ENCODE data around the gene PLEKHN1. TPM values are rescaled to one million over a fixed set of nuclear protein-coding genes. Genes with fewer than 3 reads are reported as not detected.
"Not testable (repeated sequence)": the region's sequence is repeated elsewhere in the genome, so short reads cannot be mapped to it uniquely, and the experiment has no call there.

Gene PLEKHN1
- total RNA-seq, 1 experiment from 2014 or later, result not detected

DNA sequence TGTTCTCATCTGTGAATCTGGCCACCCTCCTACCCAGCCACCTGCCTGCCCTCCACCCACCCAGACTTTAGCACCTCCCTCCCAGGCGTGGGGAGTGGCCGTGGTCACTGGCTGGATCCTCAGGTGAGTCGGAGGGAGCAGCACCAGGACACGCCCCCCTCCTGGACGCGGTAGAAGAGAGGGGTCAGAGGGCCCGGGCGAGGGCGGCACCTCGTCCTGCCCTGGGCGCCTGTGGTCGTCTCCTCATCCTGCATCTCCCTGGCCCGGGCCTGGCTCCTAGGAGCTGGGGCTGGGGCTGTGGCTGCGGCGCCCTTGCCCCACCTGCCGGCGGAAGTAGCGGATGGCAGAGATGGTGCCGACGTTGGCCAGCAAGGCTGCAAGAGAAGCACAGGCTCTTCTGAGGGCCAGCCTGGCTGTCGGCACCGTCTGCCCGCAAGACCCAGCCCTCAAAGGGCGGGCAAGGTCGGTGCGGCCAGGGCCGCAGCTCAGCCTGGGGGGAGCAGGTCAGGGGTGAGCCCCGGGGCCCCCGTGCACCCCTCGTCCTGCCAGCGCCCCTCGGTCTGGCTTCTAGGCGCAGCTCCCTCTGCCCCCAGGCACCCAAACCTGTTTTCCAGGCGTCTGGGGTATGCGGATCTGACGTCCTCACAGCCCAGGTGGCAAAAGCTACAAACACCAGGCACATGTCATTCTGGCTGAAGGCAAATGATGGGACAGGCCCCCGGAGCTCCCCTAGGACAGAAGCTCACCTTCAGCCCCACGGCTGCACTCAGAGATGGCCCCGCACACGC lies 9.8 kb downstream of the PLEKHN1 start:
- Histone ChIP-seq H3K9me3 (ENCODE audit: low read depth, low read length, poor library complexity, severe bottlenecking) (no peaks in the 10 kb centered on the region), H3K36me3 (ENCODE audit: insufficient read depth, low read length, poor library complexity, severe bottlenecking) (no peaks in the 10 kb centered on the region), H3K27ac (ENCODE audit: low read depth, low read length, poor library complexity, severe bottlenecking) (peak overlapping the region; percentile 62), H3K27me3 (replicated peaks; ENCODE audit: insufficient read depth, low read depth, low read length, poor library complexity) (peaks cover 13% of the 10 kb centered on the region), H3K4me1 (ENCODE audit: insufficient read depth, low read length, poor library complexity, severe bottlenecking) (peaks cover 8% of the 10 kb centered on the region), H3K4me3 (ENCODE audit: low read depth, low read length, poor library complexity, severe bottlenecking) (peak overlapping the region; percentile 48)
- ChIA-PET CTCF (interaction anchor here (0.5 to 1.0 kb wide), 2 partner anchors 71 to 266 kb away, joined by 4 read pairs; no protein-coding TSS in a partner anchor), POLR2A (ENCODE audit: low non-redundant PET) (no interaction called here)
- no peak for TF ChIP-seq EZH2 (IDR thresholded peaks at IDR 0.05; ENCODE audit: borderline replicate concordance, low read depth, low read length, poor library complexity, severe bottlenecking)
- TF ChIP-seq, protein P1, sequence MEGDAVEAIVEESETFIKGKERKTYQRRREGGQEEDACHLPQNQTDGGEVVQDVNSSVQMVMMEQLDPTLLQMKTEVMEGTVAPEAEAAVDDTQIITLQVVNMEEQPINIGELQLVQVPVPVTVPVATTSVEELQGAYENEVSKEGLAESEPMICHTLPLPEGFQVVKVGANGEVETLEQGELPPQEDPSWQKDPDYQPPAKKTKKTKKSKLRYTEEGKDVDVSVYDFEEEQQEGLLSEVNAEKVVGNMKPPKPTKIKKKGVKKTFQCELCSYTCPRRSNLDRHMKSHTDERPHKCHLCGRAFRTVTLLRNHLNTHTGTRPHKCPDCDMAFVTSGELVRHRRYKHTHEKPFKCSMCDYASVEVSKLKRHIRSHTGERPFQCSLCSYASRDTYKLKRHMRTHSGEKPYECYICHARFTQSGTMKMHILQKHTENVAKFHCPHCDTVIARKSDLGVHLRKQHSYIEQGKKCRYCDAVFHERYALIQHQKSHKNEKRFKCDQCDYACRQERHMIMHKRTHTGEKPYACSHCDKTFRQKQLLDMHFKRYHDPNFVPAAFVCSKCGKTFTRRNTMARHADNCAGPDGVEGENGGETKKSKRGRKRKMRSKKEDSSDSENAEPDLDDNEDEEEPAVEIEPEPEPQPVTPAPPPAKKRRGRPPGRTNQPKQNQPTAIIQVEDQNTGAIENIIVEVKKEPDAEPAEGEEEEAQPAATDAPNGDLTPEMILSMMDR (conservative IDR thresholded peaks at IDR 0.05; ENCODE audit: low read depth, low read length), result peak; percentile 77
- DNase-seq (ENCODE audit: low spot score), result peak; percentile 90
- BruUV-seq (replicated peaks), result no TSS peak
- intact Hi-C loops (cut with micrococcal nuclease; ENCODE audit: unreplicated experiment), result loop anchor here (5.0 kb wide), 1 partner anchor 109 kb away; no protein-coding TSS in a partner anchor

DNA sequence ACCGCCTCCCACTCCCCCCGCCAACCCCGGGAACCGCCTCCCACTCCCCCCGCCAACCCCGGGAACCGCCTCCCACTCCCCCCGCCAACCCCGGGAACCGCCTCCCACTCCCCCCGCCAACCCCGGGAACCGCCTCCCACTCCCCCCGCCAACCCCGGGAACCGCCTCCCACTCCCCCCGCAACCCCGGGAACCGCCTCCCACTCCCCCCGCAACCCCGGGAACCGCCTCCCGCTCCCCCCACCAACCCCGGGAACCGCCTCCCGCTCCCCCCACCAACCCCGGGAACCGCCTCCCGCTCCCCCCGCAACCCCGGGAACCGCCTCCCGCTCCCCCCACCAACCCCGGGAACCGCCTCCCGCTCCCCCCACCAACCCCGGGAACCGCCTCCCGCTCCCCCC lies 10.5 kb downstream of the PLEKHN1 start:
- H3K36me3 ChIP-seq (ENCODE audit: insufficient read depth, low read length, poor library complexity, severe bottlenecking); BruUV-seq (replicated peaks); POLR2A ChIA-PET (ENCODE audit: low non-redundant PET); H3K27me3 ChIP-seq (replicated peaks; ENCODE audit: insufficient read depth, low read depth, low read length, poor library complexity); H3K9me3 ChIP-seq (ENCODE audit: low read depth, low read length, poor library complexity, severe bottlenecking); H3K27ac ChIP-seq (ENCODE audit: low read depth, low read length, poor library complexity, severe bottlenecking); DNase-seq (ENCODE audit: low spot score); H3K4me1 ChIP-seq (ENCODE audit: insufficient read depth, low read length, poor library complexity, severe bottlenecking); H3K4me3 ChIP-seq (ENCODE audit: low read depth, low read length, poor library complexity, severe bottlenecking): not testable (repeated sequence)
- CTCF ChIA-PET, result interaction anchor here (0.5 to 1.0 kb wide), 2 partner anchors 72 to 265 kb away, joined by 4 read pairs; no protein-coding TSS in a partner anchor
- intact Hi-C loops (cut with micrococcal nuclease; ENCODE audit: unreplicated experiment), result loop anchor here (5.0 kb wide), 1 partner anchor 109 kb away; no protein-coding TSS in a partner anchor

DNA sequence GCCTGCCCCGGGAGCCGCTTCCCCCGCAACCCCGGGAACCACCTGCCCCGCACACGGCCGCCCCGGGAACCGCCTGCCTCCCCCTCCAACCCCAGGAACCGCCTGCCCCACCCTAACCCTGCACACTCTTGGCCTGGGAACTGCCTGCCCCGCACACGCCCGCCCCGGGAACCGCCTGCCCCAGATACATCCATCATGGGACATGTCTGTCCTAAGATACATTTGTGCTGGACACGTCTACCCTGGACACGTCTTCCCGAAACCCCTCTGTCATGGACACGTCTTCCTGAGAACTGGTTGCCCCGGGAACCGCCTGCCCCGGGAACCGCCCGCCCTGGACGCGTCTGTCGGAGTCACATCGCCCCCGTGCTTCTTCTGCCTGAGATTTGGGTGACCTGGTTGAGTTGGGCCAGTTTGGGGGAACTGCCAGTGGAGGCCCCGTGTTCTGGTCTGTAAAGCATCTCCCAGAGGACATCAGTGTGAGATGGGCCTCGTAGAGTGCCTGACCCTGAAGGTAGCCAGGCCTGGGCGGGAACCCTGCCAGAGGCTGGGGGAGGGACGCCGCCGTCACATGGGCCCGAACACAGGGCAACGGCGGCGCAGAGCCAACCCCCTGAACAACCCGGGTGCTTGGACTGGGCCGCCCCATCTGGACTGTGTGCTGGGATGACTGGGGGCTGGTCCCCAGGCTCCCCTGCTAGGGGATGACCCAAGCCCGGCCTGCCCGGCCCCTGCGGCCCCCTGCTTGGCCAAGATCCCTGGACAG lies 12.0 kb downstream of the PLEKHN1 start:
- no peaks in the 10 kb centered on the region for H3K27me3 ChIP-seq (replicated peaks; ENCODE audit: insufficient read depth, low read depth, low read length, poor library complexity)
- ChIA-PET POLR2A (ENCODE audit: low non-redundant PET) (no interaction called here), CTCF (no interaction called here)
- no peak for DNase-seq (ENCODE audit: low spot score)
- H3K4me3 ChIP-seq (ENCODE audit: low read depth, low read length, poor library complexity, severe bottlenecking), result no peak overlapping the region
- no peak overlapping the region for H3K27ac ChIP-seq (ENCODE audit: low read depth, low read length, poor library complexity, severe bottlenecking)
- no peaks in the 10 kb centered on the region for H3K9me3 ChIP-seq (ENCODE audit: low read depth, low read length, poor library complexity, severe bottlenecking)
- intact Hi-C loops (cut with micrococcal nuclease; ENCODE audit: unreplicated experiment), result loop anchor here (5.0 kb wide), 1 partner anchor 111 kb away; no protein-coding TSS in a partner anchor
- no peaks in the 10 kb centered on the region for H3K36me3 ChIP-seq (ENCODE audit: insufficient read depth, low read length, poor library complexity, severe bottlenecking)
- TF ChIP-seq, protein P1 (conservative IDR thresholded peaks at IDR 0.05; ENCODE audit: low read depth, low read length), result no peak
- no peak for TF ChIP-seq EZH2 (IDR thresholded peaks at IDR 0.05; ENCODE audit: borderline replicate concordance, low read depth, low read length, poor library complexity, severe bottlenecking)
- no TSS peak for BruUV-seq (replicated peaks)
- H3K4me1 ChIP-seq (ENCODE audit: insufficient read depth, low read length, poor library complexity, severe bottlenecking), result peaks cover 8% of the 10 kb centered on the region

All from A673 (cell line).